Stimulated activated CD8-positive, alpha-beta memory T cell treated with anti-CD3 and anti-CD28 coated beads, Interleukin-12 subunit alpha, Interleukin-12 subunit beta, amount 100 ng/mL, for 1 hour (primary cell): ENCODE data around the gene ABHD18.

Experiments
- DNase-seq: peaks from one replicate; pipeline ENCODE4 v3.0.0-alpha.2; 2020; ENCODE audit warnings: low read depth

Gene ABHD18

DNA sequence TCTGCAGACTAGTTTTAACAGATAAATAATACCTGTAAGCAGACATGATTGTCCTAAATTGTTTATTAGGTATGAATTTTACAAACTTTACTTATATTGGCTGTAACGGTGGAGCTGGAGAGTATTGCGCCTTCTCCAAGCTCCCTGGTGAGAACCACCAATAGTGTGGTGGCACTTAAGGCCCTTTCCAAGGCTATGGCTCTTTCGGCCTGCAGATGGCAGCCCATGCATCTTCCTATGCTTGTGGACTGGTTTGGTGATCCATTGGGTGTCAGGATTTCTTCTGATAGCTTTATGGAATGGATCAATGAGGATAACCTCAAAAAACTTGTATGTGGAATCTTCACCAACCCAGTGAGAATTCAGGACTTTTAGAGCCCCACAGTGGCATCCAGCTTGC, 103.7 kb downstream of the ABHD18 start:
- no peak for DNase-seq

DNA sequence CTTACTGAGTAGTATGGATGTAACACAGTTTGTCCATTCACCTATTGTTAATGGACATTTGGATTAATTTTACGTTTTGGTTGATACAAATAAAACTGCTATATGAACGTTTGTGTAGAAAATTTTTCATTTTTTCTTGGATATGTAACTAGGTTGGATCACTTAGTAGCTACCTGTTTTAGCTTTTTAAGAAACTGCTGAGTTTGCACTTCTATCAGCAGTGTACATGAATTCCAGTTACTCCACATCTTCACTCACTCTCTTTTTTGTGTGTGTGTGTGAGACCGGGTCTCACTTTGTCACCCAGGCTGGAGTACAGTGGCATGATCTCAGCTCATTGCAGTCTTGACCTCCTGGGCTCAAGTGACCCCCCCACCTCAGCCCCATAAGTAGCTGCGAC, 111.3 kb downstream of the ABHD18 start:
- no peak for DNase-seq
